Measurements from ENCODE around the gene MLLT3.

MLLT3 gene

DNA sequence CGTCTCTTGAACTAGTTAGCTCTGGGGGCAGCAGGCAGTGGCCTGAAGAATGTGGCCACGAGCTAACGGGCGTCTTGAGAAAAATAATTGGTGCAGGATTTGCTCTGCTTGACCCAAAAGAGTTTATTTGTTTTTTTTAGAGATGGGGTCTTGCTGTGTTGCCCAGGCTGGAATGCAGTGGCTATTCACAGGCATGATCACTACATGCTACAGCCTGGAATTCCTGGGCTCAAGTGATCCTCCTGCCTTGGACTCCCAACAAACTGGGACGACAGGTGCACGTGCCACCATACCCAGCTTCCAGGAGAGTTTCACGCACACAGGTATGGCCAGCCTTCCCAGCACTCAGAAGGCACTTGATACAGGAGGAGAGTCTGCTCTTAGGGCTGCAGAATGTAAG, 203.8 kb downstream of the MLLT3 start:
- DNase-seq (ENCODE audit: low read depth in 3 of 3) = no peak

GRCh38 chr9:20417373-20418080, 204.8 kb downstream of the MLLT3 start:
- no peak for DNase-seq (ENCODE audit: low read depth in 3 of 3)

- no peak for DNase-seq (ENCODE audit: low read depth in 3 of 3)
Measured at GRCh38 chr9:20414150-20414549, 208.1 kb downstream of the MLLT3 start.

DNA sequence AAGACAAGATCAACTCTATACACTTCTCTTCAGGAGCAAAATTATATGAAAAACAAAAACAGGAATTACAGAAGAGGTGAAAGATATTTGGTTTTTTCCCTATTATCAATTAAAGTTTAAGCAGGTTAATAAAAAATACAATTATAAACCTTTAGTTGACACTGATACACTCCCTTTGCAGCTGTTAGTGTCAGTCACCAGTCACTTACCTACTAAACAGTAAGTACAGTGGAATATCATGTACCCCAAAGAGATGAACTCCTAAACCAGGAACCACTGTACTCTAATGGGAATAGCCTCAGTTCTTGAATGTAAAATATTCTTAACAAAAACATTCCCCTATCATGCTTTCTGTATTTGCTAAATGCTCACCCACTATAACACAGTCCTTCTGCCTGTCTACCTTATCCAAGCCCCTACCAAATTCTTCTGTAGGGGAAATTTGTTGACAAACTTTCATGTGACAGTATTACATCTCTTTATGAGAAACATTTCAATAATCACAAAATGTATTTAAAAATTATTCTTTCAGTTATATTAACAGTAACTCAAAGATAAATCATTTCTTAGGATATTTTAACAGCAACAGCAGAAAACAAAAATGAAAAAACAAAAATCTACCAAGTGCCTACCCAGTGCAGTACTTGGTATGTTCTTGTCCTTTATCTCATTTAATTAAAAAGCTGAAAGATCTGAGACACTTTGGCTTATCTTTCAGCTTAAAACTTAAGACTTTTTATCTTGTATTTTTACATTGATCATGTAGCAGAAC, 212.8 kb downstream of the MLLT3 start:
- no peak for DNase-seq (ENCODE audit: low read depth in 3 of 3)

GRCh38 chr9:20408513-20408912, 213.8 kb downstream of the MLLT3 start:
- DNase-seq (ENCODE audit: low read depth in 3 of 3) = no peak

DNA sequence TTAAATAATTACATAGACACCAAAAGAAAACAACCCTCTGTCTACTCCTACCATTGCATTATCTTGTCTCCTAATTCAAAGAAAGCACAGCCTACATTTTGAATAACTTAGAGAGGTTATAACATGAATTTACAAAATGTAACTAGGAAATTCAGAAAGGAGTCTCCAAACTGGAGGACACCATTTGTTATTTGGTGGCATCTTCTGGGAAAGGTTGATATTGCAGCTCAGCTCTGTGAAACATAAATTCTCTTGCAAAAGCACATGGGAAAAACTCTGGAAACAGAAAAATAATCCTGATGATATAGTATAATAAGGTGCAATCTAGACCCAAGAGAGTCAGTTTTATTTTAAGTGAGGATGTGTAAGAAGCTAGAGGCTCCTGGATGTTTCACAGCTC, 215.3 kb downstream of the MLLT3 start:
- DNase-seq (ENCODE audit: low read depth in 3 of 3) = no peak

DNA sequence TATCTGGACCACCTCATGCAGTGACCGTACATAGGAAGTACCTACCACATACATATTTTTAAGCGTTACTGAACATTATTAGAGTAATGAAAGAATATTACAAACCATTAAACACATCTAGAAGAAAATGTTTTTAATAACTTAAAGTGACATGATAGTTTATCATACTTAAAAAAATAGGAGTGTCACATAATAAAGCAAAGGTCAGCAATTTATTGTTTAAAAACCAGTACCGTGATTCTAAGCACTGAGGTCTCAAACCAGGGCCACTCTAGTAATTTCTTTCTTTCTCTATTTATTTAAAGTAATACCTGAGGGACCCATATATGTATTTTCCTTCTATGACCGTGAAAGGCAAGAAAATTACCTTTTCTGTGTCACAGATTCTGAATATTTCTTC, 216.0 kb downstream of the MLLT3 start:
- DNase-seq (ENCODE audit: low read depth in 3 of 3) = no peak

- DNase-seq (ENCODE audit: low read depth in 3 of 3) = no peak
Measured at GRCh38 chr9:20405616-20406015, 216.7 kb downstream of the MLLT3 start.

DNA sequence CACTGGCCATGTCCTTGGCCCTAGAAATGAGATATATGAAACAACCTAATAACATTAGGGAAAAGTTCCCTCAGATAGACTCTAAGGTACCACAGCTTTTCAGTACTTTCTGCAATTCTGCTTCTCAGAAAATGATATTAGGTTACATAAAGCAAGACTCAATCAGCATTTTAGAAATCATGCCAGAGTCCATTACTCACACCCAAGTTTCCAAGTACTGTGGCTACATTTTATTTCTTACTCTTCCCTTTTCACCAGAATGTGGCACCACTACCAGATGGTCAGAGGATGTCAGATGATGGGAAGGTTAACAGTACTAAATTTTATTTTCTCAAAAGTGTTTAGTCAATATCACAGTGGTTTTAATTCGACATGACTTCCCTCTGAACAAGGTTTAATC, 217.2 kb downstream of the MLLT3 start:
- no peak for DNase-seq (ENCODE audit: low read depth in 3 of 3)

GRCh38 chr9:20404192-20404813, 218.0 kb downstream of the MLLT3 start:
- no peak for DNase-seq (ENCODE audit: low read depth in 3 of 3)

DNA sequence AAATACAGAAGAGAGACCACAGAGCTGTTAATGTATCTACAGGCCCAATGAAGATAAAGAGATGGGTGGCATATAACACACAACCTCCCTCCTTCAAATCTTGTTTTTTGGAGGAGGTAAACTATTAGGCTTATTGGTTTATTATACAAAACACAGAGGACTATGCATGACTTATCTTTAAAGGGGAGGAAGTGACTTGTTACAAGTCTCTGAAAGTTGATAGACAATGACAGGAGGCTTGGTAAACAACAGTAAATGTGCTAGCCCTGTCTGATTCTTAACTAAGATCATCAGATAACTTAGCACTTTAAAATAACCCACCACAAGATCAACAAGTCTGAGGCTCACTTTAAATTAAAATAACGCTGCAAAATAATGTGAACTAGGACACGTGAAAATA, 219.0 kb downstream of the MLLT3 start:
- no peak for DNase-seq (ENCODE audit: low read depth in 3 of 3)

DNA sequence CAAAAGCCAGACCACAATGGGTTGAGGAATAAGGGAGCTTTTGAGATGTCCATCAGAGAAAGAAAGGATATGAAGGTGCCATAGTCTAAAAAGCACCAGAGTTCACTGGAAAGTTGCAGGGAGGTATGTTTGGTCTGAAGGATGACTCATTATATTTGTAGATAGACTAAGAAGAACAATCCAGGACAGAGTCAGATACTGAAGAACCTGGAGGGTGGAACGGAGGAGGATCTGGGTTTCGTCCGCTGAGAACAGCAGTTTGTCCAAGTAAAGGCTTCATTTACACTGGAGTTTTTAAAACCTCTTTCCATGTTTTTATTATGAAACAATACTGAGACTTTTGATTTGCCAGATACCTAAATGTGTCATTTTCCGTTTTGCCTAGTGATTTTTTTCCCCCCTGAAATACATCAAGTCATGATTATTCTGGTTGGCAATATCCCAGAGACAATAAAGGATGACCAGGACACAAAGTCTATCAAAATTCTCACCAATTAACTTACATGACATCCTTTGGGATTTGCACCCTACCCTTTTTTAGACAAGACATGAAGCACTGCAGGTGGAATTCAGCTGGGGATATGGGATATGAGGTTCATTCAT, 219.9 kb downstream of the MLLT3 start:
- DNase-seq (ENCODE audit: low read depth in 3 of 3) = no peak

DNA sequence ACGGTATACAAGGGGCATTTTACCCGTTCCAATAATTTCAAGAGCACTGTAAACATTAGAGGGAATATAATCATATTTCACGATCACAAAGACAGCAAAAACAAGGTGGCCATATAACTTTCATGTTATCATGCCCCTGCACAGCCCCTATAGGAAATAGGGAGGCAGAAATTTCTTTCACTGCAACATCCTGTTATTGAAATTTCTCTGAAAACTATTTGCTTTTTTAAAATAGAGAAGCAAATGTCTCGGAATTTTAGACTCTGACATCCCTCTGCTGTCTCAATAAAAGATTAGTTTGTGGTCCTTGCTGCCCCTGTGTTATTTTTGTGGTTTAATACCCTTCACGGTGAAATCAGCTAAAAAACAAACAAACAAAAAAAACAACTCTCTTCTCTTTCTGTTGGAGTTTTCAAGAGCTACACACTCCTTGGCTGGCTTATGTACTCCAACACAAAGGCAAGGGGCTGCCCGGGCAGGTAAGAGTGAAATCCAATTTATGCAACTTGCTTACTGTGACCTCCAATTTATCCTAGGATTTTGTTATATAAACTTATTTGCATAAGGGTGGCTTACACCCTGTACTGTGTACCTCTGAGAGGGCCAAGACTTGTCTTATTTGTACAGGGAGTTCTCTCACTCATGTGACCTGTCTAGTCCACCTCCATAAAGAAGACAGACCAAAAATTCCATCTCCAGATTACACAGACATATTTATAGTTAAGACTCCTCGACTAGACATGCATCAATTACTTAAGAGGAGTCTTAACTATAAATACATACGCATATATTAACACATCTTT, 223.6 kb downstream of the MLLT3 start:
- DNase-seq (ENCODE audit: low read depth in 3 of 3) = no peak

GRCh38 chr9:20397348-20397747, 225.0 kb downstream of the MLLT3 start:
- DNase-seq (ENCODE audit: low read depth in 3 of 3) = no peak

- DNase-seq (ENCODE audit: low read depth in 3 of 3) = no peak
Measured at GRCh38 chr9:20396509-20396908, 225.8 kb downstream of the MLLT3 start.

- DNase-seq (ENCODE audit: low read depth in 3 of 3) = no peak
Measured at GRCh38 chr9:20395651-20396050, 226.6 kb downstream of the MLLT3 start.

DNA sequence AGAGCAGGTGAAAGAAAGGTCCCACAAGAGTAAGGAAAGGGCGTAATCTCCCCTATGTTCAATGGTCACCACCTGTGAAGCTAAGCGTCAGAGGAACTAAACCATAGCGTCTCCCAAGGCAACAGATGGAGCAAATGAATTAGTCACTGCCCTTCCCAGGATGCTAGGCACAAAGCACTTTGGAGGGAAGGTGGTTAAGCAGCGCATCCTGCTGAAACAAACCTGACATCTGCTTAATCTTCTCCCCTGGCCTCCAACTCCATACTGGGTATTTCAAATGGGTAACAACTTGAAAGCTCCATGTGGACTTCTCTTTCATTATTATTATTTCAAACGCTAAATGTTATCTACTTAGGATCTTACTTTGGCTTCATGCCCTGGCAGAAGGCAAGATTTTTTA, 227.3 kb downstream of the MLLT3 start:
- no peak for DNase-seq (ENCODE audit: low read depth in 3 of 3)

DNA sequence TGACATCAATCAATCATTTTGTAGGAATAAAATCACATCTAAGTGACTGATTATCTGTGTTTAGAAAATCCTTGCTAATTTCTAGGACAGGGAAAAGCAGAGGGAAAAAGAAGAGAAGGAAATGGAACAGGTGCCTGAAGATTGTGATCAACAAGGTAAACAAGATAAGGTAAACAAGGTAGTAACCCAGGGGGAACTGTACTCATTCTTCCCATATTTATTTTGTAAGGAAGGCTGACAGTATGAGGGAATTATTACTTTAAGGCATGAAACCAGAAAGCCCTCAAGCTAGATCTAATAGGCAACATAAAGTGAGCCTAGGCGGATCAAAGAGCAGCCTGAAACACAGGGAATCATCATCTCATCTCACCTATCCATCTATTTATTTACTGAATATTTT, 231.1 kb downstream of the MLLT3 start:
- DNase-seq (ENCODE audit: low read depth in 3 of 3) = no peak

GRCh38 chr9:20390400-20390799, 231.9 kb downstream of the MLLT3 start:
- no peak for DNase-seq (ENCODE audit: low read depth in 3 of 3)

GRCh38 chr9:20387062-20387461, 235.2 kb downstream of the MLLT3 start:
- no peak for DNase-seq (ENCODE audit: low read depth in 3 of 3)

GRCh38 chr9:20384642-20385041, 237.7 kb downstream of the MLLT3 start:
- DNase-seq (ENCODE audit: low read depth in 3 of 3) = no peak
